GM12801 (cell line): ENCODE data around the gene TH.

ENCODE experiments used
- TF ChIP-seq, protein P1 (sequence below): IDR thresholded peaks from one replicate; pipeline ENCODE4 v1.5.1; 2011; ENCODE audit warnings: control low read depth; ENCODE audit not compliant: insufficient read length; ENCODE audit errors: extremely low read depth

Gene TH

DNA sequence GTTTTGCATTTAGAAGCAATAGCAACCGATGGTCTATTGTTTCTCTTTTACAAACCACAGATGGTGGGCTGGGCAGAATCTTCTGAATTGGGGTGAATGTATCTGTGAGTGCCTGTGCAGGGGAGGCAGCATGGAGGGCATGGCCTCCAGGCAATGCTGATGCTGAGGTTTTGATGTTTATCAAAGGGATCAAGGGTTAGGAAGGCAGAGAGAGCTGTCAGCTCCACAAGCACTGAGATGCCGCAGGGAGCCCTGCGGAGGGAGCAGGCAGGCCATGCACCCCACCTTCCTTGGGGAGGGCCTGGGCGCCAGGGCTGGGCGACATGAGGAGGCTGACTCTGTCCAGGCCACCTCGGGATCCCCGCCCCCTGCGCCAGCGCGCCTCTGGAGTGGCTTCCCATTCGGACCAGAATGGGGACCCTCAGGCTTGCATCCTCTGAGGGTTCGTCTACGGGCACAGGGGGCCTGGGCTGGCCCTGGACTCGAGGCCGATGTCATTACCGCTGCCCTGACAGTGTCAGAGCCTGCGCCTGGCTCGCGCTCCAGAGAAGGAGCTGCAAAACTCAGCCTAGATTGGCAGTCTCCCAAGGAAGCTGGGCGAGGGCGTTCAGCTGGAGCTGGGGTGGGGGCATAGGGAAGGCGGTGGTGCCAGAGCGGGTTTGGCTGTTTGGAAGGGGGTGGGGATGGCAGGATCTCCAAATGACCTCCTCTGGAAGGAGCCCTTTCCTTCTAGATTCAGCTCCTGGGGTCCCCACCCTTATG, 13.9 kb upstream of the TH start:
- TF ChIP-seq, protein P1, sequence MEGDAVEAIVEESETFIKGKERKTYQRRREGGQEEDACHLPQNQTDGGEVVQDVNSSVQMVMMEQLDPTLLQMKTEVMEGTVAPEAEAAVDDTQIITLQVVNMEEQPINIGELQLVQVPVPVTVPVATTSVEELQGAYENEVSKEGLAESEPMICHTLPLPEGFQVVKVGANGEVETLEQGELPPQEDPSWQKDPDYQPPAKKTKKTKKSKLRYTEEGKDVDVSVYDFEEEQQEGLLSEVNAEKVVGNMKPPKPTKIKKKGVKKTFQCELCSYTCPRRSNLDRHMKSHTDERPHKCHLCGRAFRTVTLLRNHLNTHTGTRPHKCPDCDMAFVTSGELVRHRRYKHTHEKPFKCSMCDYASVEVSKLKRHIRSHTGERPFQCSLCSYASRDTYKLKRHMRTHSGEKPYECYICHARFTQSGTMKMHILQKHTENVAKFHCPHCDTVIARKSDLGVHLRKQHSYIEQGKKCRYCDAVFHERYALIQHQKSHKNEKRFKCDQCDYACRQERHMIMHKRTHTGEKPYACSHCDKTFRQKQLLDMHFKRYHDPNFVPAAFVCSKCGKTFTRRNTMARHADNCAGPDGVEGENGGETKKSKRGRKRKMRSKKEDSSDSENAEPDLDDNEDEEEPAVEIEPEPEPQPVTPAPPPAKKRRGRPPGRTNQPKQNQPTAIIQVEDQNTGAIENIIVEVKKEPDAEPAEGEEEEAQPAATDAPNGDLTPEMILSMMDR = no peak

DNA sequence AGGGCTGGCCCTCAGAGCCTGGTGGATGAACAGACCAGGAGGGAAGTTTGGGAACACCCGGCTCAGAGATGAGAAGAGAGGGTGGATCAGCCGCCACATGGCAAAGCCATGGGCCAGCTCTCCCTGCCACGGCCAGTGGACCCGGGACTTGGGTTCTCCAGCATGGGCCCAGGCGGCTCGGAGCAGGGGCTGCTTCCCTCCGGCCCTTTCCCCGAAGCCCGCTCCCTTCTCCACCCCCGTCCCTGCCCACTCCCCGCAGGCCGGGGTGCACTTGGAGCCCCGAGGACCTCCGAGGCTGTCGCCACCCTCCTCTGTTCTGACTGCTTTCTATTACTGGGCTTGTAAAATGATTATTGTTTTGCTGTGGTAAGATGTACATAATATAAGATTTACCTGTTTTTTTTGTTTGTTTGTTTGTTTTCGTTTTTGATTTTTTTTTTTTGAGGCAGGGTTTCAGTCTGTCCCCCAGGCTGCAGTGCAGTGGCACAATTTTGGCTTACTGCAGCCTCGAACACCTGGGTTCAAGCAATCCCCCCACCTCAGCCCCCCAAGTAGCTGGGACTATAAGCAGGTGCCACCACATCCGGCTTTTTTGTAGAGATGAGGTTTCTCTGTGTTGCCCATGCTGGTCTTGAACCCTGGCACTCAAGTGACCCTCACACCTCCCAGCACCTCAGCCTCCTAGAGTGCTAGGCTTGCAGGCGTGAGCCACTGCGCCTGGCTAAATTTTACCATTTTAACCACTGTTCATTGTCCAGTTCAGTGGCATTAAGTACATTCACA, 11.3 kb upstream of the TH start:
- TF ChIP-seq, protein P1 = no peak

DNA sequence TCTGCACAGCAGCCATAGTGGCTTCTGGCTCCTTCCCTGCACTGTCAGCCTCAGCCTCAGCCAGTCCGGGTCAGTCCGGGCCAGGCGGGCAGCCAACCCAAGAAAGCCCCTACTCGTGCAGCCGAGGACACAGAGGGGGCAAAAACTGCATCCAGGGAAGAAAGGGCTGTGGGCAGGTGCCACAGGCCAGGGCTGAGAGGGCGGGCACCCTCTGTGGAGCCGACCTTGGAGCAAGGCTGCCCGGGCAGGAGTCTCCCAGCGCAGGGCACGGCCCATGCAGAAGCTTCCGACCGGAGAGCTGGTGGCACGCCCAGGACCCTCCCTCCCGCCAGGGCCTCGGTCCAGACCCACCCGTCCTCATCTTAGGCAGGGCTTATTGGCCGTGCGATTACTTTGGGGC, 10.5 kb upstream of the TH start:
- TF ChIP-seq, protein P1 = no peak

DNA sequence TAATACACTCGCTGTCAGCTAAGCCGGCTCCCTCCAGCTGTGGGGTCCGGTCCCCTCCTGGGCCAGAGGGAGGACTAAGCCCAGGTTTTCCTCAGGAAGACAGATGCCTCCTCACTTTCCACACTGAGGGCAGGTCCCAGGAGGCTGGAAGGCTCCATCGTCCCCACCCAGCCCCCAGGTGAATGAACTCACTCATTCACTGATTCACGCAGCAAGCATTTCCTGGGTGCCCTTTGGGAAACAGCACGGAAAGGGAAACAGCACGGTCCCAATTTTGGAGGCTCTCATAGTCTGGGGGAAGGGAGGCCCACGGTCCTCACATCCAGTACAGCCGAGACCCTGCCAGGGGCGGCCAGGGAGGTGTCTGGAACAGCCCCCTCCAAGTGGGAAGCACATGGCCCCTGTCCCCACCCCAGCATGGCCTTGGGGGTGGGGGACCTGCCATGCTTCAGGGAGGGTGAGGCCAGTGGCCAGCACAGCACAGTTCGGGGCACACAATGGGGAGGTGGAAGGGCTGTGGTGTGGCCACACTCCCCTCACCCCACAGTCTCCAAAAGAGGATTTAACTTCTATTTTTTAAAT, 9.3 kb upstream of the TH start:
- TF ChIP-seq, protein P1 = no peak

DNA sequence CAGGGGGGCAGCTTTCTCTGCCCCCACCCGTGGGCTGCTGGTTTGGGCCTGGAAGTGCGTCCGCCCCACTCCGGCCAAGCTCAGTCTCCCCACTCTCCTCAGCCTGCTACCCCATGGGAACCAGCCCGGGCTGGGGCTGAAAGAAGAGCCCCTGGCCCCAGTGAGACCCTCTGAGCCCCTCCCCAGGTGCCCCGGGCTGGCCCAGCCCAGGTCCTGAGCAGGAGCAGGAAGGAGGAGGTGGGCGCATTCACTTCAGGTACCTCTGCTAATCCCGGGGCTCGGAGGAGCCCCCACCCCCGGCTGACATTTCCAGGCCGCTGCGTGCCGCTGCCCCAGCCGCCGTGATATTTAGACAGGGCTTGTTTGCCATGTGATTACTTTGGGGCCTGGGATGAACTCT, 8.7 kb upstream of the TH start:
- TF ChIP-seq, protein P1 = no peak

DNA sequence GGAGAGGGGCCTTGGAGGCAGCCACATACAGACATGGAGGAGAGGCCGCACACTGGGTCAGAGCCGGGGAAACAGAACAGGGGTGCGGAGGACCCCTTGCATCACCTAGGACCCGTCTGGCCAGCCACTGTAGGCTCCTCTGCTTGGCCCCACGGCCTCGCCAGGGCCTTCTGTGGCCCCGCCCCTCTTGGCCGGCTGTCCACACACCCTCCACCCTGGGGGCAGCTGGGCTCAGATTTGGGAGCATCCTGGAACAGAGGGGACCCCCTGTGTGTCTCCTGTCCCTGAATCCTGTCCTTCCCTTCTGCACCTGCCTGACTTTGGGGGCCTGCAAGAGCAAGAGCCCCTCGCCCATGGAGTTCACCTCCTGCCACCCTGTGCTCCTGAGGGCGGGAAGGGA, 7.9 kb upstream of the TH start:
- TF ChIP-seq, protein P1 = no peak

DNA sequence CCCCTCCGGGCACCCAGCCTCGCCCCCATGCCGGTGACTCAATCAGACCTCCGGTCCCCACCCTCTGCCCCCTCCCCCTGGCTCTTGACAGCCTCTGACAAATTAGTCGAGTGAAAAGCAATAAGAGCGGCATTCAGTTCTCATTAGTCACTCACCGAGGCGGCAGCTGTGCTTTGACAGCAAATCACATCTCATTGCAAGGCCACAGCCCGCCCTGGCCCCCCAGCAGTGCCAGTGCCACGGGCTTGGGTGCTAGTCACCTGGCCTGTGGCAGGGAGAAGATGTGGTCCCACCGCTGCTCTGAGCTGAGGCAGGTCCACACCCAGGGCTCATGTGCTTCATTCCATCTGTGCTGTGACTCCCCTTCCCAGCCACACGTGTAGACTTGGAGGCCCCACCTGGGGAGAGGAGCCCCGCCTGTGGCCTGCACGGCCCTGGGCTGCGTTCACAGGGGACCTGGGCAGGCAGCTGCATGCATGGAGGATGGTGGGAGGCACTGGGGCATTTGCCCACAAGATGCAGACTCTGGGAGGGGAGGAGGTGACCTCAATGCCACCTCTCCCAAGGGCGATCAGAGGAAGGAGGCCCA, 7.4 kb upstream of the TH start:
- TF ChIP-seq, protein P1 = no peak
